ENCODE results near the gene ZNRF1. TPM values are rescaled to one million over a fixed set of nuclear protein-coding genes. Genes with fewer than 3 reads are reported as not detected.
A peak's percentile ranks its signal among the peaks of the same experiment; 100 is the strongest.

ZNRF1 gene
- total and polyA plus RNA-seq, 2 of the 13 experiments (the other 11 are each of a cell fraction or from before 2014, with no cell fraction given), result 43.9 to 58.7 TPM

GRCh38 chr16:74991593-74992403 is 7.0 kb upstream of the ZNRF1 start (continued):
- TF ChIP-seq RERE (CRISPR knock-in tag; IDR thresholded peaks at IDR 0.05; ENCODE audit: low read depth) (peak; percentile 70), RBM39 (IDR thresholded peaks at IDR 0.05; ENCODE audit: low read depth, low read length, poor library complexity, severe bottlenecking) (peak; percentile 2), ERF (CRISPR knock-in tag; IDR thresholded peaks at IDR 0.05) (peak; percentile 93), NFAT5 (CRISPR knock-in tag; IDR thresholded peaks at IDR 0.05) (no peak), MXD4 (CRISPR knock-in tag; IDR thresholded peaks at IDR 0.05) (0 out of 2 replicates have a peak, but pooled peaks have one; percentile 32), MAX (IDR thresholded peaks at IDR 0.05) (peak; percentile 74), PRDM10 (CRISPR knock-in tag; IDR thresholded peaks at IDR 0.05; ENCODE audit: low read depth) (no peak; the same call in 1 of the 2 replicates), RORA (CRISPR knock-in tag; IDR thresholded peaks at IDR 0.05) (0 out of 2 replicates have a peak, but pooled peaks have one; percentile 9), ZNF225 (CRISPR knock-in tag; IDR thresholded peaks at IDR 0.05) (no peak), SIX1 (CRISPR knock-in tag; IDR thresholded peaks at IDR 0.05; ENCODE audit: borderline replicate concordance) (peak; percentile 86; the same call in 1 of the 2 replicates), ZNF652 (CRISPR knock-in tag; IDR thresholded peaks at IDR 0.05; ENCODE audit: borderline replicate concordance, low read depth) (peak; percentile 72; the same call in 1 of the 2 replicates), RBFOX2 (IDR thresholded peaks at IDR 0.05; ENCODE audit: low read depth, low read length) (peak; percentile 25; the same call in 1 of the 2 replicates), ZSCAN31 (CRISPR knock-in tag; IDR thresholded peaks at IDR 0.05; ENCODE audit: low read depth) (peak; percentile 84)

Measured in HepG2 (cell line).